ENCODE data around the gene PRMT7. TPM values are rescaled to one million over a fixed set of nuclear protein-coding genes. Genes with fewer than 3 reads are reported as not detected.

The PRMT7 gene
- total RNA-seq, 2 experiments from 2014 or later = 70.4 to 73.2 TPM

DNA sequence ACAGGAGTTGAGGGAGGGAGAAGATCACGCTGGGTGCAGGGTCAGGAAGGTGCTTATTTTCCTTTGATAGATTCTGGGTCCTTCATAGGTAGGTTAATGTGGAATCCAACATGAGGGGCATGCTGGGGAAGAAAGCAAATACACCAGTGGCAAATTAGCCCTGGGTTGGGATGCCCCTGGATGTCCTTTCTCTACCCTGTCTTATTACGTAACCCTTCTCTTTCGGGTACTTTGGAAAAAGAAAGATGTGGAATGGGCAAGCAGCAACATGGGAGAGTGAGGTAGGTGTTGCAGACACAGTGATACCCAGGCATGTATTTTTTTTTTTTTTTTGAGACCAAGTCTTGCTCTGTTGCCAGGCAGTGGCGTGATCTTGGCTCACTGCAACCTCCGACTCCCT is 37.4 kb upstream of the PRMT7 start:
- Mint-ChIP-seq H3K27me3 (ENCODE audit: low read depth) (no peaks in the 10 kb centered on the region), H3K27ac (peak overlapping the region; percentile 84), H3K4me1 (ENCODE audit: low read depth) (peaks cover 77% of the 10 kb centered on the region), H3K4me3 (peak overlapping the region; percentile 37), H3K9me3 (ENCODE audit: insufficient read depth) (no peaks in the 10 kb centered on the region), H3K36me3 (ENCODE audit: low read depth) (peaks cover 59% of the 10 kb centered on the region)
- ChIA-PET CTCF (interaction anchor here (1.6 to 7.9 kb wide), 7 partner anchors 11 to 55 kb away, joined by 3 to 118 read pairs (median 11); partner anchors contain the start of genes PRMT7, SLC7A6 and SLC7A6OS), POLR2A (interaction anchor here (0.9 to 1.9 kb wide), 4 partner anchors 7 to 16 kb away, joined by 3 to 9 read pairs (median 6); partner anchors contain the start of gene SLC7A6)
- DNase-seq (no peak), ATAC-seq (no peak)

DNA sequence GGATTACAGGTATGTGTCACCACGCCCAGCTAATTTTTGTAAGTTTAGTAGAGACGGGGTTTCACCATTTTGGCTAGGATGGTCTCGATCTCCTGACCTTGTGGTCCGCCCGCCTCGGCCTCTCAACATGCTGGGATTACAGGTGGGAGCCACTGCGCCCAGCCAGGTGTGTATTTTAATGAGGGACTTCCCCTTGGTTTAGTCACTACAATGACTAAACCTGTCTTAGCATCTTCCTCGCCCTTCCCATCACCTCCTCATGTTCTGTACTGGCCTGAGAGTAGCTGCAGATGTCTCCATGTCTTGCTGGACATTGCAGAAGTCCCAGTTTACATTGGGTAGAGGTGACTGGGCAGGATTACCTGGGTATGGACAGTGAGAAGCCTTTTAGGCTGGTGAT is 36.9 kb upstream of the PRMT7 start:
- peaks cover 76% of the 10 kb centered on the region for H3K4me1 Mint-ChIP-seq (ENCODE audit: low read depth)
- no peak for DNase-seq

DNA sequence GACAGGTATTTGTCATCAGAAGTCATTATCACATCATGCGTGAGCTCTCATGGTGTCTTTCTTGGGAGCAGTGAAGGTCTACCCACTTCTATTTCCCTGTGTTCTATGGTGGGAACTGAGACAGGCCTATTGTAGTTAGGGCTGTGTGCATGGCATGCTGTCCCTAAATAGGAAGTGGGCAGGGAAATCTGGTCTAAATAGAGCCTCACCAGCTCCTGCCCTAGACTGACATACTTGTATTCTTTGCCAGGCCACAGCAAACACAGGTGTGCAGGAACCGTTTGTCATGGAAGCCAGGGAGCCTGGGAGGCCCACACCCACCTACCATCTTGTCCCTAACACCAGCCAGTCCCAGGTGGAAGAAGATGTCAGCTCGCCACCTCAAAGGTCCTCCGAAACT is 36.4 kb upstream of the PRMT7 start:
- DNase-seq (no peak), ATAC-seq (no peak)
- ChIA-PET POLR2A (interaction anchor here (0.7 to 2.4 kb wide), 5 partner anchors 9 to 36 kb away, joined by 3 to 8 read pairs (median 5); partner anchors contain the start of genes PRMT7, SLC7A6 and SLC7A6OS), CTCF (interaction anchor here (1.5 to 7.9 kb wide), 6 partner anchors 10 to 37 kb away, joined by 3 to 118 read pairs (median 11); partner anchors contain the start of genes PRMT7, SLC7A6 and SLC7A6OS)
- peak overlapping the region; percentile 20 for H3K4me3 Mint-ChIP-seq
- no peaks in the 10 kb centered on the region for H3K27me3 Mint-ChIP-seq (ENCODE audit: low read depth)
- no peaks in the 10 kb centered on the region for H3K9me3 Mint-ChIP-seq (ENCODE audit: insufficient read depth)
- peaks cover 74% of the 10 kb centered on the region for H3K4me1 Mint-ChIP-seq (ENCODE audit: low read depth)
- H3K36me3 Mint-ChIP-seq (ENCODE audit: low read depth) = peaks cover 58% of the 10 kb centered on the region
- H3K27ac Mint-ChIP-seq = peak overlapping the region; percentile 81

More for the DNA sequence above, 36.9 kb upstream of the PRMT7 start:
- Mint-ChIP-seq H3K27ac (peak overlapping the region; percentile 81), H3K4me3 (no peak overlapping the region), H3K36me3 (ENCODE audit: low read depth) (peaks cover 59% of the 10 kb centered on the region), H3K9me3 (ENCODE audit: insufficient read depth) (no peaks in the 10 kb centered on the region), H3K27me3 (ENCODE audit: low read depth) (no peaks in the 10 kb centered on the region)
- no peak for ATAC-seq
- CTCF ChIA-PET = interaction anchor here (1.5 to 7.9 kb wide), 7 partner anchors 11 to 55 kb away, joined by 3 to 118 read pairs (median 11); partner anchors contain the start of genes PRMT7, SLC7A6 and SLC7A6OS
- POLR2A ChIA-PET = interaction anchor here (0.7 to 1.8 kb wide), 5 partner anchors 10 to 37 kb away, joined by 3 to 8 read pairs (median 4); partner anchors contain the start of genes PRMT7, SLC7A6 and SLC7A6OS

DNA sequence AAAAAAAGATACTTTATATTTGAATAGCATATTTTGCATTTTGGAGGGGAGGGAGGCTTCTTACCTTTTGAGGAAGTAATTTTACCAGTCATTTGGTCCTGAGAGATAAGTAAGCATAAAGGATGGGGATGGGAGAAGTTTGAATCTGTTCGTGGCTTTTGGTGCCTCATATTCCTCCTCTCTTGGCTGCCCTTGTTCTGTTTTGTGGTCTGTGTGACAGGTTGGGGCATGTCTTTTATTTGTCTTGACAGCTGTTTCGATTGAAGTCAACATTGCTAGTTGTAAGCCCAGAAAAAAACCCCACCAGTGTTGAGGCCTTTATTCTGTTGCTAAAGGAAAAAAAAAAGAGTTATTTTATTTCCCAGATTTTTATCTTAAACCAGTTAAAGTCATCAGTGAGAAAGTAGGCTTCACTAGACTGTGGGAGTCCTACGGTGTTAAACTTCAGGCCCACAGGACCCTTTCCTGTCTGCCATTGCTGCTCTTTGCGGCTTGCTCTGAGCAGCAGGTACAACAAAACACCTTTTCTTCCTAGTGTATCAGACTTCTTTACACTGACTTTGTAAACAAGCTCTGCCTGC is 35.1 kb upstream of the PRMT7 start:
- H3K9me3 Mint-ChIP-seq (ENCODE audit: insufficient read depth) = no peaks in the 10 kb centered on the region
- peak overlapping the region; percentile 89 for H3K27ac Mint-ChIP-seq
- H3K27me3 Mint-ChIP-seq (ENCODE audit: low read depth) = no peaks in the 10 kb centered on the region
- DNase-seq (peak; percentile 67), ATAC-seq (peak; percentile 82)
- peak overlapping the region; percentile 65 for H3K4me3 Mint-ChIP-seq
- CTCF ChIA-PET = interaction anchor here (1.1 to 7.9 kb wide), 7 partner anchors 9 to 53 kb away, joined by 3 to 118 read pairs (median 6); partner anchors contain the start of genes PRMT7, SLC7A6 and SLC7A6OS
- H3K4me1 Mint-ChIP-seq (ENCODE audit: low read depth) = peaks cover 72% of the 10 kb centered on the region
- H3K36me3 Mint-ChIP-seq (ENCODE audit: low read depth) = peaks cover 58% of the 10 kb centered on the region
- POLR2A ChIA-PET = interaction anchor here (0.6 to 2.4 kb wide), 8 partner anchors 8 to 71 kb away, joined by 3 to 6 read pairs (median 3); partner anchors contain the start of genes PRMT7, SLC7A6 and SLC7A6OS

DNA sequence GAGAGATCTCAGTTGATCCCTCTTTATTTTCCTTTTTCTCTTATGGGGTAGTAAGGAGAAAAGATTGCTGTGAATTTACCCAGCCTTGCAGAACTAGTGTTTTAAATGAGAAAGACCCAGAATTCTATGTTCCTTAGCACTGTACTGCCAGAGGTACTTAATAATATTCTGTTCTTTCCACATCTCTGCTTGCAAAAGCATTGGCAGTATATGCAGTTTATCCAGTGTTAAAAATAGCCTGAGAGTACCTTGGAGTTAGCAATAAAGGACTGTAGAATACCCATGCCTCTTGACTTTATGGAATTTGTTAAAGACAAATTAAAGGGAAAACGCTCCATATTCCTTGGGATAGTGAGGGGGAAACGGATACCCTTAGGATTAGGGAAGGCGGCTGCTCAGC is 34.6 kb upstream of the PRMT7 start:
- Mint-ChIP-seq H3K4me1 (ENCODE audit: low read depth) (peaks cover 72% of the 10 kb centered on the region), H3K27ac (peak overlapping the region; percentile 89), H3K36me3 (ENCODE audit: low read depth) (peaks cover 59% of the 10 kb centered on the region), H3K9me3 (ENCODE audit: insufficient read depth) (no peaks in the 10 kb centered on the region), H3K4me3 (peak overlapping the region; percentile 65), H3K27me3 (ENCODE audit: low read depth) (no peaks in the 10 kb centered on the region)
- ATAC-seq = peak; percentile 2
- DNase-seq = no peak
- ChIA-PET POLR2A (interaction anchor here (0.6 to 2.4 kb wide), 7 partner anchors 8 to 34 kb away, joined by 3 to 6 read pairs (median 3); partner anchors contain the start of genes PRMT7, SLC7A6 and SLC7A6OS), CTCF (interaction anchor here (0.7 to 7.9 kb wide), 7 partner anchors 8 to 53 kb away, joined by 3 to 118 read pairs (median 6); partner anchors contain the start of genes PRMT7, SLC7A6 and SLC7A6OS)

DNA sequence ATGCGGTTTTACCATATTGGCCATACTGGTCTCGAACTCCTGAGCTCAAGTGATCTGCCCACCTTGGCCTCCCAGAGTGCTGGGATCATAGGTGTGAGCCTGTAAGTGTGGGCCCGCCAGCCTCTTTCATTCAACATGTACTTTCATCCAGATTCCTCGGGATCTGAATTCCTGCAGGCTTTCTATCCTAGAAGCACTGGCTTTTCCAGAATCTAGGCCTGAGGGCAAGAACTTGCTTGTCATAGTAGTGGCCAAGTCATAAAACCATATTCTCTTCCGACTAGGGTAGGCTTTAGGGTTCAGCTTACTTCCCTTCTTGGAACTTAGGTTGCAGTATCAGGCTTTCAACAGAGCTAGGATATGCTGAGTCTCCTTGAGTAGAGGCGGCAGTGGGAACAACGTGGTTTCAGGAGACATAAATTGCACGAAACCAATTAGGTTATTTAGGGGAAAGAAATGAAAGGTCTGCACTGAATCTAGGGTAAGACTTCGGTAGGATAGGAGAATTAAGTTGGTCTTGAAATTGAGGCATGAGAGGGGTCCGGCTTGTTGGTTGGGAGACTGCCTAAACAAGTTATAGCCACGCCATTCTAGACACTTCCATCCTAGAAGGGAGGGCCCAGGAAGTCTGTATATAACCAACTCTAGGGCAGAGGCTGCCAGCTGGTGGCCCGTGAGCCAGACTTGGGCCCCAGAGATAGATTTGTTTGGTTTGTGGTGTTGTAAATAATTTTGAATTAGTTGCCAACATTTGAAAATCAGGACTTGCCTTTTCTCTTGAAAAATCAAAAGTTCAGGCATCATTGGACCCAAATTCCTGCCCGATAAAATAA is 30.9 kb upstream of the PRMT7 start:
- H3K4me3 Mint-ChIP-seq = no peak overlapping the region
- H3K36me3 Mint-ChIP-seq (ENCODE audit: low read depth) = peaks cover 65% of the 10 kb centered on the region

DNA sequence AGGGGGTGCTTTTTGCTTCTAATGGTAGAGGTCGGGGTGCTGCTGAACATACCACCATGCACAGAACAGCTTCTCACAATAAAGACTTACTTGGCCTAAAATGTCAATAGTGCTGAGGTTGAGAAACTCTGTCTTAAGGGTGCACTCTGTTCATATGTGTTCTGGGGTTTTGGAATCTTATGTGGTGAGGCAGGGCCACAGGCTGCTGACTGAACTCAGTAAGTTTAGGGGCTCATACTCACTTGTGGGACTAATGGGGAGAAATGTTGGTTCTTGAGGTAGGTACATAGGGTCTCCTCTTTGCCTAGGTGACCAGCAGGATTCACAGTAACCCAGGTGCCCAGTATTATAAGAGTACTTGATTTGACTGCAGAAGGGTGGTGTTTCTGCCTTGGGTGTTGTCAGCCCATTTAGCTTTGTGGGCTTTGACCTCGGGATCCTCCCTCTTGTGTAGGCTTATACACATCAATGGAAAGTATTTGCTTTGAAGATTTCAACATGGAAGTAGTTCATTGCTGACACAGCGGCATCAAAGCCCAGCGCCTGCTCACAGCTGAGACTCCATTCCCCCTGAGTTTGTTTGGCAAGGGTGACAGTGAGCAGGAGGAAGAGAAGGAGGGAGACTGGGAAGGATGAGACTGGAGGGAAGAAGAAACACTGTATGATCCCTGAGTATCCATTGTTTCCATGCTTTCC is 29.3 kb upstream of the PRMT7 start:
- DNase-seq (no peak), ATAC-seq (peak; percentile 19)
- Mint-ChIP-seq H3K27ac (peak overlapping the region; percentile 74), H3K36me3 (ENCODE audit: low read depth) (peaks cover 60% of the 10 kb centered on the region), H3K9me3 (ENCODE audit: insufficient read depth) (no peaks in the 10 kb centered on the region), H3K4me1 (ENCODE audit: low read depth) (peaks cover 76% of the 10 kb centered on the region), H3K4me3 (no peak overlapping the region), H3K27me3 (ENCODE audit: low read depth) (no peaks in the 10 kb centered on the region)
- ChIA-PET POLR2A (interaction anchor here (0.8 to 1.9 kb wide), 3 partner anchors 9 to 18 kb away, joined by 3 to 8 read pairs (median 3); partner anchors contain the start of gene SLC7A6), CTCF (interaction anchor here (2.2 to 15.7 kb wide), 2 partner anchors 12 to 18 kb away, joined by 6 to 346 read pairs; partner anchors contain the start of gene SLC7A6)

More for the DNA sequence above, 30.9 kb upstream of the PRMT7 start:
- Mint-ChIP-seq H3K9me3 (ENCODE audit: insufficient read depth) (no peaks in the 10 kb centered on the region), H3K27me3 (ENCODE audit: low read depth) (no peaks in the 10 kb centered on the region), H3K27ac (peak overlapping the region; percentile 64), H3K4me1 (ENCODE audit: low read depth) (peaks cover 77% of the 10 kb centered on the region)
- CTCF ChIA-PET = interaction anchor here (0.7 to 15.7 kb wide), 5 partner anchors 10 to 49 kb away, joined by 3 to 346 read pairs (median 4); partner anchors contain the start of genes PRMT7, SLC7A6 and SLC7A6OS
- DNase-seq (no peak), ATAC-seq (no peak)
- POLR2A ChIA-PET = interaction anchor here (1.4 to 1.9 kb wide), 2 partner anchors 12 to 16 kb away, joined by 3 to 8 read pairs; partner anchors contain the start of gene SLC7A6

DNA sequence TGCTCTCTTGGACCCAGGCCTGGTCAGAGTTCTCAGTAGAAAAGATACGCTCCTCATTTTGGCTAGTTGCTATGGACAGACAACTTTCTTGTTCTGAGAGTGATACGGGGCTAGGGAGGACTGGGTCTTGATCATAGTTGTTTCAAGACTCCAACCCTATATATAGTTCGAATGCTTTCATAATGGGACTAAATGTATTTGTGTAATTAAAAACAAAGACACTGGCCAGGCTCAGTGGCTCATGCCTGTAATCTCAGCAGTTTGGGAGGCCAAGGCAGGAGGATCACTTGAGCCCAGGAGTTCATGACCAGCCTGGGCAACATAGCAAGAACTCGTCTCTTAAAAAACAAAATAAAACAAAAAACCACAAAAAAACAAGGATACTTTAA is 28.8 kb upstream of the PRMT7 start:
- no peak overlapping the region for H3K4me3 Mint-ChIP-seq
- peaks cover 61% of the 10 kb centered on the region for H3K36me3 Mint-ChIP-seq (ENCODE audit: low read depth)
- peaks cover 75% of the 10 kb centered on the region for H3K4me1 Mint-ChIP-seq (ENCODE audit: low read depth)
- peak overlapping the region; percentile 74 for H3K27ac Mint-ChIP-seq
- DNase-seq (no peak), ATAC-seq (no peak)
- ChIA-PET POLR2A (no interaction called here), CTCF (interaction anchor here (15.7 kb wide), 1 partner anchor 18 kb away, joined by 346 read pairs; the partner anchor contains the start of gene SLC7A6)
- no peaks in the 10 kb centered on the region for H3K9me3 Mint-ChIP-seq (ENCODE audit: insufficient read depth)
- no peaks in the 10 kb centered on the region for H3K27me3 Mint-ChIP-seq (ENCODE audit: low read depth)

DNA sequence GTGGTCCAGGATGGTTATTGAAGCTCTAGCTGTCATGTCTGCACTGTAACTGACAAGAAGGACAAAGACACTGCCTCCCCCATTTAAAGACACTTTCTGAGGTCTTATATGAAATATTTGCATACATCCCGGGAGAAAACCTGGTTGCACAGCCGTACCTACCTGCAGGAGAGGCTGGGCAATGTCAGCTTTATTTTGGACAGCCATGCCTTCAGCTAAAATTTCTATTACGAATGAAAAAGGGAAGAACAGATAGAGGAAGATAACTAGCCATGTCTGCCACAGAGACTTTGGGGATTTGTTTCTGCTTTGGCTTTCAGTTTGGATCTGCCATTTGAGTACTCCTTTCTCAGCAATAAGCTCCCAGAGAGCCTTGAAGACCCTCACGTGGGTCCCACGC is 27.5 kb upstream of the PRMT7 start:
- ATAC-seq (no peak), DNase-seq (no peak)
- CTCF ChIA-PET = interaction anchor here (1.3 to 15.7 kb wide), 8 partner anchors 8 to 237 kb away, joined by 3 to 346 read pairs (median 6); partner anchors contain the start of genes PRMT7, SLC7A6 and SLC7A6OS
- peaks cover 87% of the 10 kb centered on the region for H3K4me1 Mint-ChIP-seq (ENCODE audit: low read depth)
- no peaks in the 10 kb centered on the region for H3K9me3 Mint-ChIP-seq (ENCODE audit: insufficient read depth)
- peak overlapping the region; percentile 84 for H3K27ac Mint-ChIP-seq
- peak overlapping the region; percentile 58 for H3K4me3 Mint-ChIP-seq
- no peaks in the 10 kb centered on the region for H3K27me3 Mint-ChIP-seq (ENCODE audit: low read depth)
- H3K36me3 Mint-ChIP-seq (ENCODE audit: low read depth) = peaks cover 74% of the 10 kb centered on the region
- POLR2A ChIA-PET = interaction anchor here (1.1 to 4.5 kb wide), 4 partner anchors 9 to 28 kb away, joined by 7 to 55 read pairs (median 14); partner anchors contain the start of genes PRMT7, SLC7A6 and SLC7A6OS

DNA sequence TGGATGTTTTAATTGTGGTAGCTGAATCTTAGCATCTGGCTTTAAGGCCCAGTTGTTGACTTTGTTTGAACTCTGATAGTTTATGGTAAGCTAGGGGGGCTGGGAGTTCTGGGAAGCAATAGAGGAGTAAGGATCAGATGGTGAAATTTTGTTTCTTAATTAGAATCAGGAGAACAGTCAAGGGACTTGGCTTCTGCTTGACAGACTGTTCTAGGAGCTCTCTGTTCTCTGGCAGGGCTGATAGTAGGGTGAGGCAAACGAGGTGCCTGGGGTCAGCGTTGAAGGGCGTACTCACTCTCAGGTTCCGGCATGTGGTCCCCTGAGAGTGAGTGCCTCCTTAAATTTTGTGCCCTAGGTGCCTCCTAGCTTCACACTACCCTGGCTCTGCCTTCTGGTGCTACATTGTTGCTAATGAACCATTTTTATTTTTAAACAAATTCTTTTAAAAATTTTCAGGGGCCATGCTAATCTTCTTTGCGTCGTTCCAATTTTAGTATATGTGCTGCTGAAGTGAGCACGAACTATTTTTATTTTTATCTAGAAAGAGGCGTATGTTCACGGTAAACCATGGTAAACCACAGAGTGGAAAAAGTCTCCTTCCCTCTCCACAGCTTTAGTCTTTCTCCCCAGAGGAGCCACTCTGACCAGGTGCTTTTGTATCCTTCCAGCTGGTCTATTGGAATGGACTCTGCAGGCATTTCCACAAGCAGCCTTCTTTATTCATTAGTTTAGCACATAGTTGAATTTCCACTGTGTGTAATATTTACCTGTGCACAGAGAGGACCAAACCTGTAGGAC is 26.8 kb upstream of the PRMT7 start:
- Mint-ChIP-seq H3K36me3 (ENCODE audit: low read depth) (peaks cover 75% of the 10 kb centered on the region), H3K4me3 (peak overlapping the region; percentile 58), H3K9me3 (ENCODE audit: insufficient read depth) (no peaks in the 10 kb centered on the region), H3K27me3 (ENCODE audit: low read depth) (no peaks in the 10 kb centered on the region), H3K27ac (peak overlapping the region; percentile 84), H3K4me1 (ENCODE audit: low read depth) (peaks cover 91% of the 10 kb centered on the region)
- CTCF ChIA-PET = interaction anchor here (1.3 to 15.7 kb wide), 9 partner anchors 9 to 237 kb away, joined by 3 to 346 read pairs (median 4); partner anchors contain the start of genes PRMT7, SLC7A6 and SLC7A6OS
- DNase-seq (peak; percentile 52), ATAC-seq (peak; percentile 43)
- POLR2A ChIA-PET = interaction anchor here (0.7 to 4.5 kb wide), 7 partner anchors 8 to 35 kb away, joined by 3 to 55 read pairs (median 7); partner anchors contain the start of genes PRMT7, SLC7A6 and SLC7A6OS

All from activated CD8-positive, alpha-beta T cell treated with anti-CD3 and anti-CD28 coated beads, Interleukin-2, amount 10 ng/mL, durations not matched to agents 7 days and 5 days (primary cell).